ENCODE measurements around the gene SLC38A9. TPM values are rescaled to one million over a fixed set of nuclear protein-coding genes. Genes with fewer than 3 reads are reported as not detected.

The SLC38A9 gene
- total and polyA plus RNA-seq, 2 of the 8 experiments (the other 6 are each of a cell fraction or from before 2014, with no cell fraction given), result 29.2 to 43.7 TPM

DNA sequence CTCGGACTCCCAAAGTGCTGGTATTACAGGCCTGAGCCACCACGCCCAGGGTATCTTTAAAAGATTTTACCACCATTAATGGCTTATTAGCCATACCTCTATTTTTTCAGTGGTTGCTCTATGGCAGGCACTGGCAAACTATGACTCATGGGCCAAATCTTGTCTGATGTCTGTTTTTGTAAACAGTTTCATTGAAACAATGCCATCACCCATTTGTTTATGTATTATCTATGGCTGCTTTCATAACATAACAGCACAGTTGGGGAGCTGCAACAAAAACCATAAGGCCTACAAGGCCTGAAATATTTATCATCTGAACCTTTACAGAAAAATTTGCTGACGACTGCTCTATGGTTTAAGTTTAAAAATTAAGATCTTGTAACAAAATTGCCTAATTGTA, 66.8 kb downstream of the SLC38A9 start (continued):
- TF ChIP-seq RFX5 (IDR thresholded peaks at IDR 0.05; ENCODE audit: borderline replicate concordance, low read depth, low read length) (no peak), SP4 (IDR thresholded peaks at IDR 0.05; ENCODE audit: low read length) (no peak), POLR2A (IDR thresholded peaks at IDR 0.05; ENCODE audit: control extremely low read depth in 1 of 2, low read depth in 2 of 2, low read length in 2 of 2) (no peak)

All from H1 (cell line).